GM19468 (cell line): ENCODE data around the gene SYAP1.
A peak's percentile ranks its signal among the peaks of the same experiment; 100 is the strongest.
"Not testable (repeated sequence)": the region's sequence is repeated elsewhere in the genome, so short reads cannot be mapped to it uniquely, and the experiment has no call there.

ENCODE experiments used
- ATAC-seq: cut with Tn5 transposase; IDR thresholded peaks from one replicate; pipeline ENCODE4 v1.9.1; 2021; ENCODE audit warnings: mild to moderate bottlenecking, moderate library complexity, moderate number of reproducible peaks; ENCODE audit not compliant: unreplicated experiment; ENCODE audit errors: extremely low read depth

The SYAP1 gene

GRCh38 chrX:16774746-16775145 is 55.3 kb downstream of the SYAP1 start:
- no peak for ATAC-seq

- ATAC-seq, result no peak
These were observed 59.1 kb downstream of the SYAP1 start for GRCh38 chrX:16778545-16778944.

GRCh38 chrX:16778993-16779392 is 59.6 kb downstream of the SYAP1 start:
- ATAC-seq, result no peak

GRCh38 chrX:16779815-16780214 is 60.4 kb downstream of the SYAP1 start:
- ATAC-seq, result not testable (repeated sequence)

- no peak for ATAC-seq
These were observed 64.0 kb downstream of the SYAP1 start for GRCh38 chrX:16783452-16783851.

GRCh38 chrX:16784440-16784839 is 65.0 kb downstream of the SYAP1 start:
- ATAC-seq, result not testable (repeated sequence)

- ATAC-seq, result no peak
These were observed 66.1 kb downstream of the SYAP1 start for GRCh38 chrX:16785247-16786138.

GRCh38 chrX:16786139-16786790 is 66.9 kb downstream of the SYAP1 start, which contains the start of gene TXLNG:
TXLNG (plus strand) TSS chrX:16786466; CDS start chrX:16786488, 22 bp downstream.
- peak; percentile 98 for ATAC-seq

GRCh38 chrX:16786791-16787735 is 67.7 kb downstream of the SYAP1 start:
- no peak for ATAC-seq

- ATAC-seq, result no peak
These were observed 69.1 kb downstream of the SYAP1 start for GRCh38 chrX:16788477-16788876.

GRCh38 chrX:16796298-16796697 is 76.9 kb downstream of the SYAP1 start:
- ATAC-seq, result no peak

GRCh38 chrX:16797358-16797757 is 77.9 kb downstream of the SYAP1 start:
- ATAC-seq, result no peak

GRCh38 chrX:16797841-16798240 is 78.4 kb downstream of the SYAP1 start:
- ATAC-seq, result no peak

GRCh38 chrX:16804923-16805464 is 85.6 kb downstream of the SYAP1 start:
- ATAC-seq, result no peak

- ATAC-seq, result no peak
These were observed 88.1 kb downstream of the SYAP1 start for GRCh38 chrX:16807548-16807947.

- no peak for ATAC-seq
These were observed 88.6 kb downstream of the SYAP1 start for GRCh38 chrX:16807976-16808542.

- no peak for ATAC-seq
These were observed 95.2 kb downstream of the SYAP1 start for GRCh38 chrX:16814597-16814996.
